ENCODE measurements around the gene FAF1. TPM values are rescaled to one million over a fixed set of nuclear protein-coding genes. Genes with fewer than 3 reads are reported as not detected.
"Not testable (repeated sequence)": the region's sequence is repeated elsewhere in the genome, so short reads cannot be mapped to it uniquely, and the experiment has no call there.

The FAF1 gene
- total RNA-seq, 1 experiment from 2014 or later, result 65.6 TPM

- DNase-seq (ENCODE audit: low read depth), result no peak
Measured at GRCh38 chr1:50851466-50851865, 108.6 kb downstream of the FAF1 start.

- no peak for DNase-seq (ENCODE audit: low read depth)
Measured at GRCh38 chr1:50851034-50851433, 109.0 kb downstream of the FAF1 start.

GRCh38 chr1:50847303-50847702, 112.8 kb downstream of the FAF1 start:
- no peak for DNase-seq (ENCODE audit: low read depth)

- DNase-seq (ENCODE audit: low read depth), result no peak
Measured at GRCh38 chr1:50846224-50846839, 113.7 kb downstream of the FAF1 start.

- peak; percentile 15 for DNase-seq (ENCODE audit: low read depth)
Measured at GRCh38 chr1:50841791-50842387, 118.2 kb downstream of the FAF1 start.

- peak; percentile 3 for DNase-seq (ENCODE audit: low read depth)
Measured at GRCh38 chr1:50836117-50836516, 124.0 kb downstream of the FAF1 start.

- DNase-seq (ENCODE audit: low read depth), result no peak
Measured at GRCh38 chr1:50833216-50833615, 126.9 kb downstream of the FAF1 start.

- no peak for DNase-seq (ENCODE audit: low read depth)
Measured at GRCh38 chr1:50832167-50832566, 127.9 kb downstream of the FAF1 start.

GRCh38 chr1:50831300-50832061, 128.6 kb downstream of the FAF1 start:
- no peak for DNase-seq (ENCODE audit: low read depth)

- DNase-seq (ENCODE audit: low read depth), result no peak
Measured at GRCh38 chr1:50830621-50831020, 129.4 kb downstream of the FAF1 start.

GRCh38 chr1:50829014-50829958, 130.8 kb downstream of the FAF1 start:
- DNase-seq (ENCODE audit: low read depth), result peak; percentile 61

GRCh38 chr1:50827546-50827945, 132.5 kb downstream of the FAF1 start:
- DNase-seq (ENCODE audit: low read depth), result no peak

GRCh38 chr1:50826792-50827191, 133.3 kb downstream of the FAF1 start:
- DNase-seq (ENCODE audit: low read depth), result not testable (repeated sequence)

- no peak for DNase-seq (ENCODE audit: low read depth)
Measured at GRCh38 chr1:50822035-50822776, 137.9 kb downstream of the FAF1 start.

GRCh38 chr1:50820545-50820944, 139.5 kb downstream of the FAF1 start:
- DNase-seq (ENCODE audit: low read depth), result no peak

GRCh38 chr1:50812346-50812745, 147.7 kb downstream of the FAF1 start:
- no peak for DNase-seq (ENCODE audit: low read depth)

- DNase-seq (ENCODE audit: low read depth), result no peak
Measured at GRCh38 chr1:50808296-50808695, 151.8 kb downstream of the FAF1 start.

- DNase-seq (ENCODE audit: low read depth), result no peak
Measured at GRCh38 chr1:50796272-50796671, 163.8 kb downstream of the FAF1 start.

GRCh38 chr1:50793521-50793920, 166.5 kb downstream of the FAF1 start:
- DNase-seq (ENCODE audit: low read depth), result no peak

- DNase-seq (ENCODE audit: low read depth), result no peak
Measured at GRCh38 chr1:50787266-50787665, 172.8 kb downstream of the FAF1 start.

- peak; percentile 35 for DNase-seq (ENCODE audit: low read depth)
Measured at GRCh38 chr1:50783286-50783685, 176.8 kb downstream of the FAF1 start.

Measured in LHCN-M2 (cell line).